GM21717 (cell line): Measurements from ENCODE around the gene UGT1A4.
"Not testable (repeated sequence)": the region's sequence is repeated elsewhere in the genome, so short reads cannot be mapped to it uniquely, and the experiment has no call there.

ENCODE experiments used
- ATAC-seq: cut with Tn5 transposase; IDR thresholded peaks from one replicate; pipeline ENCODE4 v1.9.1; 2021; ENCODE audit warnings: mild to moderate bottlenecking, moderate library complexity; ENCODE audit not compliant: unreplicated experiment

UGT1A4 gene

GRCh38 chr2:233746475-233747282 is 28.1 kb downstream of the UGT1A4 start:
- no peak for ATAC-seq

- no peak for ATAC-seq
These were observed 28.7 kb downstream of the UGT1A4 start for GRCh38 chr2:233747283-233747544.

- ATAC-seq: not testable (repeated sequence)
These were observed 32.2 kb downstream of the UGT1A4 start for GRCh38 chr2:233750689-233751088.

GRCh38 chr2:233751212-233752009 is 32.9 kb downstream of the UGT1A4 start:
- ATAC-seq: not testable (repeated sequence)

- no peak for ATAC-seq
These were observed 36.5 kb downstream of the UGT1A4 start for GRCh38 chr2:233754872-233755611.

GRCh38 chr2:233756429-233757081 is 38.0 kb downstream of the UGT1A4 start:
- no peak for ATAC-seq

GRCh38 chr2:233758141-233758540 is 39.6 kb downstream of the UGT1A4 start:
- ATAC-seq: no peak

- no peak for ATAC-seq
These were observed 40.3 kb downstream of the UGT1A4 start for GRCh38 chr2:233758849-233759248.

- ATAC-seq: no peak
These were observed 41.5 kb downstream of the UGT1A4 start, which contains the start of gene UGT1A1 for GRCh38 chr2:233760043-233760442. TSS of gene UGT1A1 (plus strand) at chr2:233760270. CDS start at chr2:233760288, 18 bp downstream.

- ATAC-seq: no peak
These were observed 42.7 kb downstream of the UGT1A4 start for GRCh38 chr2:233761040-233761769.

GRCh38 chr2:233764264-233764663 is 45.7 kb downstream of the UGT1A4 start:
- ATAC-seq: no peak

GRCh38 chr2:233764761-233765160 is 46.2 kb downstream of the UGT1A4 start:
- ATAC-seq: no peak

- no peak for ATAC-seq
These were observed 47.9 kb downstream of the UGT1A4 start for GRCh38 chr2:233766416-233766815.

- no peak for ATAC-seq
These were observed 49.5 kb downstream of the UGT1A4 start for GRCh38 chr2:233768076-233768475.

- no peak for ATAC-seq
These were observed 50.7 kb downstream of the UGT1A4 start for GRCh38 chr2:233769260-233769659.

GRCh38 chr2:233772153-233772552 is 53.6 kb downstream of the UGT1A4 start:
- no peak for ATAC-seq

GRCh38 chr2:233772583-233772982 is 54.0 kb downstream of the UGT1A4 start:
- no peak for ATAC-seq

- ATAC-seq: no peak
These were observed 55.3 kb downstream of the UGT1A4 start for GRCh38 chr2:233773854-233774253.

GRCh38 chr2:233775414-233775813 is 56.9 kb downstream of the UGT1A4 start:
- ATAC-seq: no peak

- no peak for ATAC-seq
These were observed 59.5 kb downstream of the UGT1A4 start, which contains the start of gene MROH2A for GRCh38 chr2:233778030-233778429. TSS of gene MROH2A (plus strand) at chr2:233778330. CDS start at chr2:233779359, 1,029 bp downstream.
